HL-60/S4 treated with phorbol 12-myristate 13-acetate at 8.2 ng/mL for 4 days and 3 days (cell line): ENCODE measurements around the gene OPCML.

Source experiments
- in situ Hi-C: fragments of 300-500 bp; cut with MboI; formaldehyde crosslinking; loops from 2 replicates; pipeline ENCODE4 v1.15.0; 2022; ENCODE audit warnings: low sequenced_read_pairs

OPCML gene

DNA sequence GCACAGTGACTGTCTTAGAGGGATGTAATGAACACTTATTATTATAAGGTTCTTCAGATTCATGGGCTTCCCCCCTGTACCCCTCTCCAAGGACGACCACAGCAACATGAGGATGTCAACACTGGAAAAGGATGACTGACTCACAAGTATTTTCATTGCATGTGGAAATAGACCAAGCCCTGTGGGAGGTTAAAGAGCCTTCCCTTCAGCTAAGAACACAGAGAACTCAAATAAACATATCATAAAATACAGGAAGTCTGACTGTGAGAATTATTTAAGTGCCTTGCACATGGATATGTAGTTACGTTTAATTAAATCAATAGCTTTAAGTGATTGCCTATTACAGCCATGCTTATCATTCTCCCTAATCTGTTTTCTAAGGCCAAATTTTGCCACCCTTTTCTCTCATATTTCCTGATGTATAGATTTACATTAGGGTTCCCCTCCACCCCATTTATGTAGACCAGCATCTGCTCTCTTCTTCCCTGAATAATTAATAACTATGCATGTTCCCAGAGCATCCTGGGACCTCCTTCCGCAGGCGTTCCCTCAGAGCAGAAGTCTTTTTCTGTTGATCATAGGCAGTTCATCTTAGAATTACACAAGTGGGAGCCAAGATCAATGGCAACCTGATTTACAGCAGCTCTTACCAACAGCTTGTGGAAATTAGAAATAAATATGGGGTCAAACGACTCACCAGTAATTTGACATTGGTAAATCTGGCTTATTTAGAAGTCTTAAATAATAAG, 226.9 kb downstream of the OPCML start:
- in situ Hi-C loops: no loop called here

DNA sequence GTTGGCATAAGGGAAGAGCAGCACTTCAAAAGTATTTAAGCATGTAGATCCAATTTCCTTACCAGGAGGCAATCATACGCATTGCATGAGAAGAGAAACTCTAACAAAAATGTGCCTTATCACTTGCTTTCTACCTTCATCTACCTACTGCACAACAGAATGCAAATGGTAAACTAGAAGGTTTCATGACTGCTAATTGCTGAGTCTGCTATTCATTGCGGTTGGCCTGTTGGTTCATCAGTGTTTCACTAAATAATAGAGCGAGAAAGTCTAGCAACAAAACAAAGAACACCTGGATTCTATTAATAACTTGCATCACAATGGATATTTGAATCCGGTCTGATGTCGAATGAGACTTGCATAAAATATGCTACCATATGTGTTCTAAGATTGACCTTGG, 229.0 kb downstream of the OPCML start:
- in situ Hi-C loops: no loop called here

DNA sequence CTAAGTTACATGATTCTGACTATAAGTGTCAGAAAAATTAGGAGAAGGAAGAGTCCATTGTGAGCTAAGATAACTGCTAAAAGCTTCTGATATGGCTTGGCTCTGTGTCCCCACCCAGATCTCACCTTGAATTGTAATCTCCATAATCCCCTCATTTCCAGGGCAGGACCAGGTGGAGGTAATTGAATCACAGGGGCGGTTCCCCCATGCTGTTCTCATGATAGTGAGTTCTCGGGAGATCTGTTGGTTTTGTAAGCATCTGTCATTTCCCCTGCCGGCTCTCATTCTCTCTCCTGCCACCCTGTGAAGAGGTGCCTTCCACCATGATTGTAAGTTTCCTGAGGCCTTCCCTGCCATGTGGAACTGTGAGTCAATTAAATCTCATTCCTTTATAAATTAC, 230.2 kb downstream of the OPCML start:
- in situ Hi-C loops: no loop called here

DNA sequence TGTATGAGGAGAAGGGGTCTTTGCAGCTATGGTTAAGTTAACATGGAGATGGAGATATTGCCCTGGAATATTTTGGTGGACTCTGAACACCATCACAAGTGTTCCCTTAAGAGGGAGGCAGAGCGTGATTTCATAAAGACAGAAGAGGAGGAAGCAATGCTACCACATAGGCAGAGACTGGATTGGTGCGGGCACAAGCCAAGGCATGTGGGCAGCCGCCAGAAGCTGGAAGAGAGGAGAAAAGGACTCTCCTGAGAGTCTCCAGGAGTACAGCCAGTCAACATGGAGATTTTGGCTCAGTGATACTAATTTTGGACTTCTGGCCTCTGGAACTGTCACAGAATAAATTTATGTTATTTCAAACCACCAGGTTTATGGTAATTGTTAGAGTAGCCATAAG, 231.6 kb downstream of the OPCML start:
- in situ Hi-C loops: no loop called here

DNA sequence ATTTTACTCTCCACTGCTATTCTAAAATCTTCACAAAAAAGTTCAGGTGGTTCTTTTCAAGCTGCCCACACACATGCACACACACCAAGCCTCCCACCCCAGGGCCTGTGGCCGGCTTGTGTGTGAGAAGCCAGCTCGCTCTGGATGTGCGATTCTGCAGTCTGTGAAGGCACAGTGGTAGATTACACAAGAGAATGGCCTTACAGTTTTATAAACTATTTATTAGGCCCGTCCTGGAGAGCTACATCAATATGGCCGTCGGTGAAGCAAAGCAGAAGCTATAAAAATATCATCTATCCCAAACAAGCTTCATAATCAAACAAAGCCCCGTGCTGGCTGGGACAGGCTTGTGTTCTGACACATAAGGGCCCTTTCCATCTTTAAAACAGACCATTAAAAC, 240.5 kb downstream of the OPCML start:
- in situ Hi-C loops: no loop called here

DNA sequence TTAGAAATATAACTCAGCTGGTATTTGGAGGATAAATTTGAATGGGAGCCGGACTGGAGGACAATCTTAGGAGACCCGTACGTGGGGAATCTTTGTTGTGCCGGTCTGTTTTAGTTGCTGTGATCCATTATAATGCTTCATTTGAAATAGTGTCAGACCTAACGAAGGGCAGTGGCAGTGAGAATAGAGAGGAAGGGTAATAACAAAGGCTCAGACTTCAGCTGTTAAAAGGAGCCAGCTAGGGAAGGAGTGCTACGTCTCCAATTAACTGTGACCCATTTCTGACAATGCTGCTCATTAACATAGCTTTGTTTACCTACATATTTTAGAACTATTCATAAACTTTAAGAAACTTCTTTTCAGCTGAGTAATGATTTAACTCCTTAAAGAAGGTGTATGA, 246.9 kb downstream of the OPCML start:
- in situ Hi-C loops: no loop called here

DNA sequence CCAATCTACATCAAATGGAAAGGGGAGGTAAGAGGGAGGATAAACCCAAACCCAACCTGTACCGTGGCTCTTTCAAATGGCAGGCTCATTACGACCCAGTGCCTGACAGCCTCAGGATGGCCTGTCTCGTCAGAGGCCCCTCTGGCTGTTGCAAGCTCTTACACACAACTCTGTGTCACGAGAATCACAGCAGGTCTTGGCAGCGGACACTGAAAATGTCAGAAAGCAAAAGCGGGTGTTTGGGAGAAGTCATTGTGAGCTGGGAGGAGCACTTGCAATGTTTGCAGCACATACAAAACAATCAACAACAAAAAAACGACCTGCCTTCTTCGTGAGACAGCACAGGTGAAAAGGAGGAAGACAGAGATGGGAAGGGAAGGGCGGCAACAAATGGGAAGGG, 248.1 kb downstream of the OPCML start:
- in situ Hi-C loops: no loop called here

DNA sequence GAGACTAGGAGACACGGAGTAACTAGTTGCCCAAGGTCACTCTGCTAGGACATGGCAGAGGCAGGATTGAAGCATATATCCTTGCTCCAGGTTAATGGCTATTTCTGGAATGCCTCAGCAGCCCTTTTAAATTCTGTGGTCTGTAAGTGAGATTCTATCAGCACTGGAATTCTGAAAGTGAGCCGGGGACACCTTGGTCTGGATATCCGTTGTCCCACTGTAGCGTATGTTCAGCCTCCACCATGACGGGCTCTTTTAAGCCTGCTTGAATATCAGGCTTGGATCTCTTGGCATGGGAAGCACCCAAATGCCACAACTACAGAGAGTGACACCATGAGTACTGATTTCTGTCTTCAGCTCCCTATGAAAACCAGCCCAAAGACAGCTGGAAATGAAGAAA, 254.4 kb downstream of the OPCML start:
- in situ Hi-C loops: no loop called here

DNA sequence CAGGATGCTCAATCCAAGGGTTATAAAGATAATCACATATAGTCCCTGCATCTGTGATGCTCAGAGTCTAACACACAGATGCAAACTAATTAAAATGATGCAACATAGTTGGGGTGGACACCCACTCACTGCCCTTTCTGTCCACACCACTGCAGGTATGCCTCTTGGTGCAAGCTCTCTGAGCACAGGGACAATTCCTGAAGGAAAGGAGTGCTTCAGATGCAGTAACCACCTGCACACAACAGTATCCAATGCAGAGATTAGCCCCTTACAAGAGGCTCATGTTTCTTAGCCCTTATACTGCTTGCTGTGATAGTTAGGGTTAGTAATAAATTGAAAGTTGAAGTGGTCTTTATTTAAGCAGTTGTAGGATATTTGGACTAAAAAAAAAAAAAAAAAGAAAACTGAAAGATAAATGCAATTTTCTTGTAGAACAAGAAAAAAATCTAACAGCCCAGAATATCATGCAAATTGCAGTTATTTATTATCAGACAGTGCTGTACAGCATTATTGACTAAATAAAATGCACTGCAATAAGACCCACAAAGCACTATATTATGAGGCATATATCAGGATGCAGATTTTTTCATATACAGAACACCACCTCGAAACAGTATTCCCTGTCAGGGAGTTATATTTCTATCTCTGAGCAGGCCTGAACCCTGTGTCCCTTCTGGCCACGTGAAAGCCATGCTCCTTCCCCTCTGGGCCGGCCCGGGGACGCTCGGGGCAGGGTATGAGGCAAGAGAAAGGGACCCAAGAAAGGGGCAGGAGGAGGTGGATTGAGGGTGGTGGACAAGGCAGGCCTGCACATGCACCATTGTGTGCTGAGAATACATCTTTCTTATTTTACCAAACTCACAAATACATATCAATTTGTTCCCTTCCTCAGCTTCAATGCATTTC, 260.2 kb downstream of the OPCML start:
- in situ Hi-C loops: no loop called here

DNA sequence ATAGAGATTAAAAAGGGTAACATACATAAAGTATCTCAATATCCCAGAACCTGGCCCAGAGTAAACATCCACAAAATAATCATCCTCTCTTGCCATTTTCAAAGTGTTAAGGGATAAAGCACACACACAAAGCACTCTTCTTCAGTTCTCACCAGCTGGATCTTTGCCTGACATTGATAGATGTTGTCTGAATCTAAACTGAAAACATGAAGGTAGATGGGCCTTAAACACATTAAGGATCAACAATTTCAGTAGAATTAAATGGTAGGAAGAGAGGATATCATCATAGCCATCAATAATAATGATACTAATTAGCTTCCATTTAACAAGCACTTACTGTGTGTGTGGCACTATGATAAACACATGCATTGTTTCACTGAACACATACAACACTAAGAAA, 261.1 kb downstream of the OPCML start:
- in situ Hi-C loops: no loop called here

DNA sequence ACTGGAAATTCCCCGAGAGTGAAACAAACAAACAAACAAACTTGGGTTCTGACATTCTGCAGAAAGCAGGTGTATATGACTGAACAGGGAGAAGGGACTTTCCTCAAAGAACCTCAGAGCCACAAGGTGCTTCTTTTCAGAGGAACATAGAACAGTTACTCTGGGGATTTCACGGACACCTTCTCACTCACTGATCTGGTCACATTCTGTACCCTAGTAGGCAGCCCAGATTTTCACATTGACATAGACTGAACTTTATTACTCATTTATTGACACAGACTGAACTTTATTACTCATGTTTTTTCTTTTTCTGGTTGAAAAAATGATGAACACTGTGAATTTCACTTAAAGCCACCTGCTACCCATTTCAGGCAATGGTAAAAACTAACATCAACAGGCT, 263.0 kb downstream of the OPCML start:
- in situ Hi-C loops: no loop called here

DNA sequence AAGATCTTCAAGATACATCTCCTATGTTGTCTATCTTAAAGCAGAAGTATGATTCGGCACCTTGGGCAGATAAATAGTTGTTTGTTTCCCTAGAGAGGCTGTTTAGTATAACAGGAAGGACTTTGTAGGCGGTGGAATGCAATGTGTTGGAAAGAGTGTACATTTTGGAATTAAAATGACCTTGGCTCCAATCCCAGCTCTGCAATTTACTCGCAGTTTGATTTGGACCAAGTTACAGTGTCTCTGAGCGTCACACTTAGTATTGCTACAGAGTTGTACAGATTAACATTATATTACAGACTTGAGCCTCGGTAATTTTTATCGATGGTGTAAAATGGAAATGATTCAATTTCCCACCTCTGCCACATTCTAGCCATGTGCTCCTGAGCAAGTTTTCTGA, 265.3 kb downstream of the OPCML start:
- in situ Hi-C loops: no loop called here

DNA sequence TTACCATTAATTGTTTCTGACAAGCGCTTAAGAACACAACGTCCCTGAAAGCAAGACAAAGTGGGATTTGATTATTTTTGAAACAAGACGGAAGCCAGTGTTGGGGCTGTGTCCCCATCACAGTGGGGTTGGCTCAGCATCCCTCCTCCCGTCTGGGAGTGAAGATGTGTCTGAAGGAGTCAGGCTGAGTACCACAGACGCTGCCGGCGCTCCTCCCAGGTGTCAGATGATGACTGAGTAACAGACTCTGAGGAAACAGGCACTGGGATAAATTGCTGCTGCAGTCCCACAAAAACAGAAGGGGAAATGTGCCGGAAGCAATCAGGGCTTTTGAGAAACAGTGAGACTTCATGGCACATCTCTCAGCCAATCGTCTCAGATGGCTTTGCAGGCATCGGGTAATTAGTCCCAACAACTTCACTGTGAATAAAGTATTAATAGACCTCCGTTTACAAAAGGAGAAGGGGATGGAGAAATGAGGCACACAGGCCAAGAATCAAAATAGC, 266.7 kb downstream of the OPCML start:
- in situ Hi-C loops: no loop called here

DNA sequence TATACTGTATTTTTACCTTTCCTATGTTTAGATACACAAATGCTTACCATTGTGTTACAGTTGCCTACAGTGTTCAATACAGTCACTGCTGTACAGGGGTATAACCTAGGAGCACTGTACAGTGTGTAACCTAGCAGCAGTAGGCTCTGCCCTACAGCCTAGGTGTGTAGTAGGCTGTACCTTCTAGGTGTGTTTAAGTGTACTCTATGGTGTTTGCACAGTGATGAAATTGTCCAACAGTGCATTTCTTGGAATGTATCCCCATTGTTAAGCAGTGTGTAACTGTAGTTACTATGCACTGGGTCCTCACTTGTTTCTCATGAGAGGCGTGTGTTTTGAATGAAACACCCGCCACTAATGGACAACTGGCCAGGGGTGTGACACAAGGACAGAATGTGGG, 269.0 kb downstream of the OPCML start:
- in situ Hi-C loops: no loop called here

DNA sequence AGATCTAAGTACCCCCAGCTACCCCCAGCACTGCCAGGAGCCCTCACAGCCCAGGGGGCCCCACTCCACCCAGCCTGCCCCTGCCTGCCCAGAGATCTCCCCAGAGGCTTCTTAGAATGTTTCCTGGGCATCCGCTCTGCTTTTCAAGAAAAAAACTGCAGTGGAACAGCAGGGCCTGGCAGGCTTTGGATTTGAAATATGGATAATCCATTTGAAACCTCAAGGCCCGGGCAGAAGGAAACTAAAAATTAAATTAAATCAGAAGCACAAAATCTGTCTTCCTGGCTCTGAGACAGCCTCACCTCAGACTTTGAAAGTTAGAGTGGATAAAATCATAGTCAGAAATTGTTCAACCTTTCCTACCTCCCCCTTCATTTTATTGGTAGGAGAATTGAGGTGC, 273.6 kb downstream of the OPCML start:
- in situ Hi-C loops: no loop called here

DNA sequence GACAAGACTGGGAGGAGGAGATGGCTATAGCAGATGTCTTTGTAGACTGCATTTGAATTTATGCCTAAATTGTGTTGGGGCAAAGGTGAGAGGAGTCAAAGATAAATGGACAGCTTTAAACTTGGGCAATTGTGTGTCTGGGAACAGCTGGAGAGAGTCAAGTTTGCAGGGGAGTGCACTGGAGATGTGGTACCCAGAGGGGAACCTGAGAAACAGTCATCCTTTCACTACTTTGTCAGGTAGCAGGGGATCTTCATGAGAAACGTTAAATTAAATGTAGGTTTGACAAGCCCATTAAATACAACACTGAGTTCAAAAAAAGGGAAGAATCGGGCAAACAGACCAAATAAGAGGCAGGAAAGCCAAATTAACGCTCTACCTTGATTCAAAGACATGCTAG, 277.7 kb downstream of the OPCML start:
- in situ Hi-C loops: no loop called here

DNA sequence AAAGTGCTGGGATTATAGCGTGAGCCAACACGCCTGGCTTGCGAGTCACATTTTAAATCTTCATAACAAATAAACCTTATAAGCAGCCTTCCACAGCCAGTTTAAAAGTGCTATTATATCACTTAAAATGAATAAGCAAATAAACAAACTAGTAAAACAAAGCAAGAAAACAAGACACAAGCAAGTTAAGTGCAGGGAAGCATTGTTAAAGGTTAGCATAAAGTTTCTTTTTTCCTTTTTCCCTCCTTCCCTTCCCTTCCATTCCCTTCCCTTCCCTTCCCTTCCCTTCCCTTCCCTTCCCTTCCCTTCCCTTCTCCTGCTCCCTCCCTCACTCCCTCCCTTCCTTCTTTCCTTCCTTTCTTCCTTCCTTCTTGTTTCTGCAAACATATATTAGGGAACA, 278.7 kb downstream of the OPCML start:
- in situ Hi-C loops: no loop called here

DNA sequence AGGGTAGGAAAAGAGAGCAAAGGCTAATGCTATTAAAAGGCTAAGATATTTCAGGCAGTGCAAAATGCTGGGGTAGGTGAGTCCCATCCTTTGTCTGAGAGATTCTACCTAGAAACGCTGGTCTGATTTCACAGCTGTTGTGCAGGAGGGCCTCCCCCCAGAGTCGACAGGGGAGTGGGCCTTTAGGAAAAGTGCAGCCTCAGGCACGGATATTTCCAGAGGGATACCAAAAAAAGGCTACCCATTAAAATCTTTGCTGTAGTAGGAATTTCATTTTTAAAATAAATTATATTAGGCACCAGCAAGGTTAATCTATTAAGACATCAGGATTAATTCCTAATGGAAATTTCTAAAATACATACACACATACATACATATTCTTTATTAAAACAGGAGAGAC, 280.5 kb downstream of the OPCML start:
- in situ Hi-C loops: no loop called here

DNA sequence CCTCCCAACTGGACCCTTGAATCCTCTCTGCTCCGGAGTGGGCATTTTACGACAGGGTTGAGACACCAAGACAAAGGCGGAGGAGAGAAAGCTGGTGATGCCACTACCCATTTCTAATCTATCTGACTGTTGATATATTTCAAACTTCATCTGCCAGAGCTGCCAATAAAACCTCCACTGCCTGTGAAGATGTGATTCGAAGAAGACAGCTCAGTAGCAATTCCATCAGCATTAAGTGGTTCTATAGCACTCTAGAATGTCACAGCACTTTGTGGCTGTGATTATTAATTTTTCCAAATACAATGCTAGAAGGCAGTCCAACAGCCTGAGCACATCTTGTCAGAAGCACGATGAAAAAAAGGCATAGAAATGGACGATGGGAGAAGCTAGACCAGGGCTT, 282.8 kb downstream of the OPCML start:
- in situ Hi-C loops: no loop called here

DNA sequence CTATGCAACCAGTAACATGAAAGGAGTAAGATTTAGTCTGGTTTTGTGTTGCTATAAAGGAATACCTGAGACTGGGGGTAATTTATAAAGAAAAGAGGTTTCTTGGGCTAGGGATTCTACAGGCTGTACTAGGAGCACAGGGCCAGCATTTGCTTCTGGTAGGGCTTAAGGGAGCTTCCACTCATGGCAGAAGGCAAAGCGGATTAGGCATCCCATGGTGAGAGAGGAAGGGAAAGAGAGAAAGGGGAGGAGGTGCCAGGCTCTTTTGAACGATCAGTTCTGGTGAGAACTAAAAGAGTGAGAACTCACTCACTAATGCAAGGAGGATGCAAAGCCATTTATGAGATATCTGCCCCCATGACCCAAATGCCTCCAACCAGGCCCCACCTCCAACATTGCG, 283.2 kb downstream of the OPCML start:
- in situ Hi-C loops: no loop called here

DNA sequence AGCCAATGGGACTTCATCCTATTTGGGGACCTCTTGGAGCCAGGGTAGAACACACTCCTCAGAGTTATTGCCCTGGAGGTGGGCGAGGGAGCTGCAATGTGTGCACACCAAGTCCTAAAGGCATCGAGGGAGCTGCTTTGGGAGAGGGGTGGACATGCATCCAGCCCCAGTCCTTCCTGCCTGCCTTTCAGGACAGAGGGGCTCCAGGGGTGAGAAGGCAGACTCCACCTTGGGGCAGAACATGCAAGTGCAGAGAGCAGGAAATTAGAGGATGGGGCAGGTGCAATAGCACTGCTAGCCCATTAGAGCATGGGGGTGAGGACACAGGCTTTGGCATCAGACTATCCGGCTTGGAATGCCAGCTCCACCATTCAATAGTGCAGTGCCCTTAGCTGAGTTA, 288.5 kb downstream of the OPCML start:
- in situ Hi-C loops: no loop called here
